Measurements from ENCODE around the gene STRN4.
"Not testable (repeated sequence)": the region's sequence is repeated elsewhere in the genome, so short reads cannot be mapped to it uniquely, and the experiment has no call there.

The STRN4 gene

GRCh38 chr19:46713781-46714443 lies 32.3 kb downstream of the STRN4 start:
- peak; percentile 70 to 75 for DNase-seq (ENCODE audit: low read depth in 2 of 2)

DNA sequence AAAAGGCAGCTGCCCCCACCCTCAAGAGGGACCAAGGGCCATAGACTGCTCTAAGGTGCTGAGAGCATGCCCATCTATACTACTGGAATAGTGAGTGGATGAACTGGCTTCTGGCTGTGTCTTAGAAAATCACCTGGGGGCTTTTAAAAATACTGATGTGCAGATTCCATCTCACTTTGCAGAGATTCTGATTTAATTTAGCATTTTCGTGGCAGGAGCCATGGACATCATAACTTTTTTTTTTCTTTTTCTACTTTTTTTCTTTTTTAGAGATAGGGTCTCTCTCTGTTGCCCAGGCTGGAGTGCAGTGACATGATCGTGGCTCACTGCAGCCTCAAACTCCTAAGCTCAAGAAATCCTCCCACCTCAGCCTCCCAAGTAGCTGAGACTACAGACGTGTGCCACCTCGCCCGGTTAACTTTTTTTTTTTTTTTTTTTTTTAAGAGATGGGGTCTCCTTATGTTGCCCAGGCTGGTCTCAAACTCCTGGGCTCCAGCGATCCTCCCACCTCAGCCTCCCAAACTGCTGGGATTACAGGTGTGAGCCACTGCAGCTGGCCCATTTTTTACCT lies 33.4 kb downstream of the STRN4 start:
- not testable (repeated sequence) for DNase-seq (ENCODE audit: low read depth in 2 of 2)

DNA sequence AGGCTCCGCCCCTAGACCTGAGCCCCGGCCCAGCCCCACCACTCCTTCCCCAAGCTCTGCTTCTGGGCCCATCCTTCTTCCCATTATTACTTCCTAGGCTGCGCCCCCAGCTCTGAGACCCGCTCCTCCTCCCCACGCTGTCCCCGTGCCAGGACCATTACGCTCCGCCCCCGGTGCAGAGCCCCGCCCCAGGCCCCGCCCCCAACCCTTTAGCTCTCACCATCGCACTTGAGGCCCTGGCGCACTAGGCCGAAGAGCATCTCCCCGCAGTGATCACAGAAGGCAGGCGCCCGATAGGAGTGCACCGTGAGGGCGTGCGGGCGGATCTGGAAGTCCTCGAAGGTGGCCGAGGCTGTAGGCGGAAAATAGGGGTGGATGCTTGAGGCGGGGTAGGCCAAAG lies 35.6 kb downstream of the STRN4 start:
- DNase-seq (ENCODE audit: low read depth in 2 of 2) = no peak

DNA sequence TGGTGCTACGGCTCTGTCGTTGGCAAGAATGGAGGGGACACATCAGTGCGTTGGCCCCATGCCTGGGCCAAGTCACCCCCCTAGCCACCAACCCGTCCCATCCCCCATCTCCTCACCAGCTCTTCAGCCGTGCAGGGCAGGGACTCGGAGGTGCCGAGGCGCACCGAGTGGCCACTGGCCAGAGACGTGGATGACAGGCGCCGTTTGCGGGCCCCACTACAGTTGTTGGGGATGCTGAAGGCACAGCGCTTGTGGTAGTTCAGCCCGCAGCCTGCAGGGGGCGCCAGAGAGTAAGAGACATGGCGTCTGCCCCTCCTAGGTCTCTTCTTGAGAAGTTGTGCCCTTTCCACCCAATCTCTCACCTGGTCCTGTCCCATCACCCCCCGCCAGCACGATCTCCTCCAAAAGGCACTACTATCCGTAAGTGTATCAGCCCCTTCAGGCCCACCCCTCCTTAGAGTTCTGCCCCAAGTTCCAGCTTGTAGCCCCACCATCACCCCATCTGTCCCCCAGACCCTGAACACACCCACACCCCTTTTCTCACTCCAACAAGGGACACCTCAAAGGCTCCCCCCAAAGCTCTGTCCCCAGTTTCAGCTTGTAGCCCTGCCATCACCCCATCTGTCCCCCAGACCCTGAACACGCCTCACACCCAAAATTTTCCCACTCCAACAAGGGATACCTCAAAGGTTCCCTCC lies 41.7 kb downstream of the STRN4 start:
- DNase-seq (ENCODE audit: low read depth in 2 of 2) = peak; percentile 68 to 75

GRCh38 chr19:46700704-46701103 lies 45.5 kb downstream of the STRN4 start:
- no peak for DNase-seq (ENCODE audit: low read depth in 2 of 2)

DNA sequence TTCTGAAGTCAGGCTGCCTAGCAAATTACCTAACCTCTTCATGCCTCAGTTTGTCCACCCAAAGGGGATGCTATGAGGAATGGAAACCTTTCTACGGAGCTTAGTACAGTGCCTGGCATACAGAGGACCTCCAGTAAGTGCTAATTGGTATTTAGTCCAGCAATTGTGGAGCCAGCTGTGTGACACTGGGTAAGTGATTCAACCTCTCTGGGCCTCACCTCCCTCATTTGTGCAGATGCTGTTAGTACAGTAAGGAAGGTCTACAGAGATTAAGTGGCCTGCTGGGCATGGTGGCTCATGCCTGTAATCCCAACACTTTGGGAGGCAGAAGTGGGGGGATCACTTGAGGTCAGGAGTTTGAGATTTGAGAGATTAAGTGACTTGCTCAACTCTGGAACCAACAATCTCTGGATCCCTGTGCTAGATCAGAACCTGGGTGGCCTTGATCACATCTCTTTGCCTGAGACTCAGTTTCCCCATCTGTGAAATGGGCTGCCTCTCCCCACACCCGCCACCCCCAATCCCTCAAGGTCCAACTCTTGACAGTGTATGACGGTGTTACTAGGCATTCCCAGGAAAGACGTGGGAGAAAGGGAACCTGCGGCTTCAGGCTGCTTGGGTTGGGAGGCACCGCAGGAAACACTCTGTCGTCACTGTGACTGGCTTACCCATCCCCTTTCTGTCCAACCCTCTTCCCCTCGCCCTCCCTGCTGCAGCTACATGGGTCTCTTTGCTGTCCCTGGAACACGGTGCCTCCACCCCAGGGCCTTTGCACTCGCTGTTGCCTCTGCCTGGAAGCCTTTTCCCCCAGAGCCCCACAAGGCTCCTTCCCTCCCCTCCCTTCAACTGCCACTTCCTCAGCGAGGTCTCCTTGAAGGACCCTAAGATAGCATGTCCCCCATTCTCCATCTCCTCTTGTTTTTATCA lies 47.6 kb downstream of the STRN4 start:
- DNase-seq (ENCODE audit: low read depth in 2 of 2) = no peak

DNA sequence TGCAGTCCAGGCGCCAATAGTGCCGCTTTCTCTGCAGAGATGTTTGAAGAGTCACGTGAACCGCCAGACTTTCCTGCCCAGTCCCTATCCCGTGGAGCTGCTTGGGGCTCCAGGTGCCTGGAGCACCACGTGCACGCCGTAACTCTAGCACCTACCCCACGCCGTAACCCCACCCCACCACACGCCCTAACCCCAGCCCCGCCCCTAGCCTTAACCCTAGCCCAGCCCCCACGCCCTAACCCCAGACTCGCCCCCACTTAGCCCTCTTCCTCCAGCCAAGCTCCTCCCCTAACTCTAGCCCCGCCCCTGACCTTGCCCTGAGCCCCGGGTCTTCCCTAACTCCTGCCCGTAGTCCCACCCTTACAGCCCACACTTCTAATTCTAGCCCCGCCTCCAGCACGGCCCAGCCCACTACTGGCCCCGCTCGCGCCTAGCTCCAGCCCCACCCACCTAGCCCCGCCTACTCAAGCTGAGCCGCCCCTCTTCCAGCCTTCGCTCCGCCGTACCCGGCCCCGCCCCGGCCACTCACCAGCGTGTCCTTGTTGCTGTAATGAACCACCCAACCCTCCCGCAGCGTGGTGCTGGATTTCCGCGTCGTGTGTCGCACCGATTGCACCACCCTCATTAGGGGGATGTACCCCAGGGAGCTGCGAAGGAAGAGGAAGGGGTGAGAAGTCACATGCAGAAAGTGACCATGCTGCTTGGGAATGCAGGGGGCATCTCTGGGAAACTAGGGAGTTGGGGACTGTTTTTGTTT lies 48.9 kb downstream of the STRN4 start:
- DNase-seq (ENCODE audit: low read depth in 2 of 2) = no peak

GRCh38 chr19:46696866-46697203 lies 49.4 kb downstream of the STRN4 start:
- DNase-seq (ENCODE audit: low read depth in 2 of 2) = no peak

GRCh38 chr19:46696052-46696451 lies 50.2 kb downstream of the STRN4 start:
- DNase-seq (ENCODE audit: low read depth in 2 of 2) = no peak

- DNase-seq (ENCODE audit: low read depth in 2 of 2) = no peak
Observed at GRCh38 chr19:46693760-46694159, 52.5 kb downstream of the STRN4 start.

DNA sequence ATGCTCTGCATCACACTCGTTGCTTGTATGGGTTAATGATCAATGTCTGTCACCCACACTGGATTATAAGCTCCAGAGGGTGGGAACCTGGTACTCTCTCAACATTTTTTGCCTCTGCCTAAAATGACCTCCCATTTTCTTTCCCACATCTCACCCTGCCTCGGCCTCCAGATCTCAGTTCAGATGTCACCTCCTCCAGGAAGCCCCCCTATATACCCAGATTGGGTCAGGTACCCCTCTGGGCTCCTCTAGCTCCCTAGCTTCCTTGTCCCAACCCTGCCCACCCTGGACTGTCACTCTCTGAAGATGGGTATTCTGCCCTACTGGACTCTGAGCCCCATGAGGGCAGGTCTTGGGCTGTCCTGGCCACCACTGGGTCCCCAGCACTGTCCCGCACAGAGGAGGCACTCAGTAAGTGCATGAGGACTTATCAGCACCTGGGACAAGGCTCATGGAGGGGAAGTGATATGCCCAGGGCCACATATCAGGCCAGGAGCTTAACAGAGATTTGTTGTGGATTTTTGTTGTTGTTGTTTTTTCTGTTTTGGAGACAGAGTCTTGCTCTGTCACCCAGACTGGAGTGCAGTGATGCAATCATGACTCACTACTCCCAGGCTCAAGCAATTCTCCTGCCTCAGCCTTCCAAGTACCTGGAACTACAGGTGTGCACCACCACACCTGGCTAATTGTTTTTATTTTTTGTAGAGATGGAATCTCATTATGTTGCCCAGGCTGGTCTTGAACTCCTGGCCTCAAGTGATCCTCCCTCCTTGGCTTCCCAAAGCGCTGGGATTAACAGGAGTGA lies 53.1 kb downstream of the STRN4 start:
- no peak for DNase-seq (ENCODE audit: low read depth in 2 of 2)

GRCh38 chr19:46691948-46692347 lies 54.3 kb downstream of the STRN4 start:
- DNase-seq (ENCODE audit: low read depth in 2 of 2) = no peak

GRCh38 chr19:46691104-46691503 lies 55.1 kb downstream of the STRN4 start:
- DNase-seq (ENCODE audit: low read depth in 2 of 2) = no peak

DNA sequence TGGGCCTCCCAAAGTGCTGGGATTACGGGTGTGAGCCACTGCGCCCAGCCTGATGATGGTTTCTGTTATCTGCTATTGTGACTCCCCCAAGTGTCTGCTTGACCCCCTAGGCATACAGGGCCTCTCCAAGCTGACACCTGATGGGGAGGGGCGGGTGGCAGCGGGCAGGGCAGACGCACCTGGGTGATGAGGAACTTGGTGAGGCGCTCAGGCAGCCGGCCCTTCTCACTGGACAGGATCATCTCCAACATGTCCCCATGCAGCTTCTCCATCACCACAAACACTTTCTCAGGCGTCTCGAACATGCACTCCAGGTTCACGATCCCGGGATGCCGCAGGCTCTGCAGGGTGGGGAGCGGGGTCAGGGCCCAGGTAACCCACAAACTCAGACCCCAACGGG lies 56.9 kb downstream of the STRN4 start:
- DNase-seq (ENCODE audit: low read depth in 2 of 2) = no peak

- no peak for DNase-seq (ENCODE audit: low read depth in 2 of 2)
Observed at GRCh38 chr19:46687438-46688145, 58.7 kb downstream of the STRN4 start.

GRCh38 chr19:46685189-46685588 lies 61.1 kb downstream of the STRN4 start:
- DNase-seq (ENCODE audit: low read depth in 2 of 2) = no peak

- DNase-seq (ENCODE audit: low read depth in 2 of 2) = peak; percentile 17 to 25
Observed at GRCh38 chr19:46678110-46678732, 68.0 kb downstream of the STRN4 start.

DNA sequence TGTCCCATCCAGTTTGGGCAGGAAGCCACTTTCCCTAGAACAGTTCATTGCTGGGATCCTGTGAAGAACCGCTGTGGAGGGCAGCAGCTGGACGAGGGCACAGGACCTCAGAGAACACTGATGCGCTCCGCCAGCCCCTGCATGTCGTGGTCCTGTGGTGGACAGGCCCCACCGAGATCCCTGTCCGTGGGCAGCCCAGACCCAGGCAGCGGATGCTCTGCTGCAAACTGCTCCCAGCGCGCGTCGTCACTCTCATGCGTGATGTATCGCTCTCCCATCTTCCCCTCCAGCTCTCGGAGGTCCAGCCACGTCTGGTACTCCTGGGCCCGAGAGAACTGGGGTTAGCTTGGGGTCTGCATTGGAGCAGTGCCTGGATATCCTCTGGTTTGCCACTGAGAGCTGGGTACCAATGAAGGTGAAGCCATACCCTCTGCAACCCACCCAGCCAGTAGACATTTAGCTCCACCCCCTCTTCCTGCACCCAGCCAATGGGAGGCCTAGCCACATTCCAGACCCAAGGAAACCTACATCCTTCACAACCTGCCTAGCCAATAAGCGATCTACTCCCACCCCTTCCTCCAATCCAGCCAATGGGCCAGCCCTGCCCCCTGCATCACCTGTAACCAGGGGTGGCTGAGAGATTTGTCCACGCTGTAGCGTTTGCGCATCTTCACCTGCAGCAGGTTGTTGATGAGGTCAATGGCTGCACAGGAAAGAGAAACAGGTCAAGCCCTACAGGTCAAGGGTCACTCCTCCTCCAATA lies 71.7 kb downstream of the STRN4 start:
- no peak for DNase-seq (ENCODE audit: low read depth in 2 of 2)

GRCh38 chr19:46670813-46671212 lies 75.4 kb downstream of the STRN4 start:
- no peak for DNase-seq (ENCODE audit: low read depth in 2 of 2)

Data from stimulated activated CD8-positive, alpha-beta memory T cell treated with anti-CD3 and anti-CD28 coated beads, Interleukin-7, amount 100 ng/mL, for 4 hours (primary cell).